Activated T-helper 17 cell treated with anti-CD3 and anti-CD28 coated beads, Interleukin-2, amount 50 U/mL, for 72 hours (primary cell): ENCODE measurements around the gene IL10RB. TPM values are rescaled to one million over a fixed set of nuclear protein-coding genes. Genes with fewer than 3 reads are reported as not detected.

Experiments used
- ATAC-seq: fragments of 150-1000 bp; cut with Tn5 transposase; replicated peaks from 2 replicates; pipeline ENCODE4 v1.10.0; 2021; ENCODE audit warnings: mild to moderate bottlenecking, moderate library complexity
- H3K27ac Mint-ChIP-seq: one replicate; pipeline ENCODE4 v1.8.0; 2022; ENCODE audit warnings: mixed read lengths
- H3K27me3 Mint-ChIP-seq: one replicate; pipeline ENCODE4 v1.8.0; 2022; ENCODE audit warnings: mixed read lengths
- H3K36me3 Mint-ChIP-seq: one replicate; pipeline ENCODE4 v1.8.0; 2022; ENCODE audit warnings: low read depth, mild to moderate bottlenecking, mixed read lengths
- H3K4me1 Mint-ChIP-seq: one replicate; pipeline ENCODE4 v1.8.0; 2022; ENCODE audit warnings: mixed read lengths
- H3K4me3 Mint-ChIP-seq: one replicate; pipeline ENCODE4 v1.8.0; 2022; ENCODE audit warnings: mild to moderate bottlenecking, mixed read lengths
- H3K9me3 Mint-ChIP-seq: one replicate; pipeline ENCODE4 v1.8.0; 2022; ENCODE audit warnings: mixed read lengths
- total RNA-seq, 2 donors: library from RNA; stranded (reverse); gene quantifications; one replicate each; pipeline ENCODE4 v1.2.3, GENCODE V29; 2022

IL10RB gene
- total RNA-seq, 2 donors from 2014 or later = 30.1 to 46.7 TPM

GRCh38 chr21:33266789-33267135, 595 bp downstream of the IL10RB start:
- peak overlapping the region; percentile 99 for H3K27ac Mint-ChIP-seq
- ATAC-seq = peak; percentile 30
- H3K36me3 Mint-ChIP-seq = peaks cover 78% of the 10 kb centered on the region
- H3K27me3 Mint-ChIP-seq = no peaks in the 10 kb centered on the region
- peak overlapping the region; percentile 96 for H3K4me3 Mint-ChIP-seq
- no peaks in the 10 kb centered on the region for H3K9me3 Mint-ChIP-seq
- H3K4me1 Mint-ChIP-seq = peaks cover 22% of the 10 kb centered on the region

GRCh38 chr21:33267250-33267649, 1.1 kb downstream of the IL10RB start:
- H3K27me3 Mint-ChIP-seq = no peaks in the 10 kb centered on the region
- peaks cover 81% of the 10 kb centered on the region for H3K36me3 Mint-ChIP-seq
- peaks cover 22% of the 10 kb centered on the region for H3K4me1 Mint-ChIP-seq
- H3K27ac Mint-ChIP-seq = peak overlapping the region; percentile 99
- peak overlapping the region; percentile 96 for H3K4me3 Mint-ChIP-seq
- no peak for ATAC-seq
- no peaks in the 10 kb centered on the region for H3K9me3 Mint-ChIP-seq

GRCh38 chr21:33268393-33268736, 2.2 kb downstream of the IL10RB start:
- peaks cover 27% of the 10 kb centered on the region for H3K4me1 Mint-ChIP-seq
- H3K27ac Mint-ChIP-seq = peak overlapping the region; percentile 99
- peak overlapping the region; percentile 96 for H3K4me3 Mint-ChIP-seq
- no peak for ATAC-seq
- peaks cover 81% of the 10 kb centered on the region for H3K36me3 Mint-ChIP-seq
- H3K9me3 Mint-ChIP-seq = no peaks in the 10 kb centered on the region
- H3K27me3 Mint-ChIP-seq = no peaks in the 10 kb centered on the region

- Mint-ChIP-seq H3K27me3 (no peaks in the 10 kb centered on the region), H3K4me1 (peaks cover 30% of the 10 kb centered on the region), H3K9me3 (no peaks in the 10 kb centered on the region), H3K27ac (peak overlapping the region; percentile 99), H3K4me3 (peak overlapping the region; percentile 96), H3K36me3 (peaks cover 81% of the 10 kb centered on the region)
- peak; percentile 73 for ATAC-seq
These were observed 2.7 kb downstream of the IL10RB start for GRCh38 chr21:33268737-33269441.

DNA sequence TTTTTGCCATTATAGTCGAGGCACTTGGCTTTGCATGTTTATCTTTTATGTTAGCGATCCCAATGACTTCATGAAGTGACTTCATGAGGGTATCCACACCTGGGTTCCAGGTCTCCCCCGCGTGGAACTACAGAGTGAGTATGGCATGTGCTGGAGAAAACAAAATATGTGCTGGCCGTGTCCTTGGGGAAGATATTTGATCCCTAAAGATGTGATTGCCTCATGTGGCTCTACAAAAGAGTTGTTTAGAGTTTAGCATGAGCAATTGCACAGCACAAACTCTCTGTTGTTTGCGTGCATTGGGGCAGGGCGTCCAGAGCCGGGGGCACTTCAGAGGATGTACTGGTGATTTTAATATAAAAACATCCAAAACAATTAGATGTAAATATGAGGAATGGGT, 4.8 kb downstream of the IL10RB start:
- H3K4me1 Mint-ChIP-seq = peaks cover 22% of the 10 kb centered on the region
- no peak for ATAC-seq
- no peaks in the 10 kb centered on the region for H3K27me3 Mint-ChIP-seq

DNA sequence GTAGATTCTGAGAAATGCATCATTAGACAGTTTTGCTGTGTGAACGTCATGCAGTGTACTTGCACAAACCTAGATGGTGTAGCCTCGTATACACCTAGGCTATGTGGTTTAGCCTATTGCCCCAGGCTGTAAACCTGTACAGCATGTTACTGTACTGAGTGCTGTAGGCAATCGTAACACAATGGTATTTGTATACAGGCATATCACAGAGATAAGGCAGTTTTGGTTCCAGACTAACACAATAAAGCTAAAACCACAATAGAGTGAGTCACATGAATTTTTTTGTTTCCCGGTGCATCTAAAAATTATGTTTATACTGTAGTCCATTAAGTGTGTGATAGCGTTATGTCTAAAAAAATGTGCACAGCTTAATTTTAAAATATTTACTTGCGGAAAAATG, 6.9 kb downstream of the IL10RB start:
- Mint-ChIP-seq H3K4me3 (no peak overlapping the region), H3K4me1 (peaks cover 17% of the 10 kb centered on the region), H3K9me3 (no peaks in the 10 kb centered on the region), H3K36me3 (peaks cover 86% of the 10 kb centered on the region), H3K27me3 (no peaks in the 10 kb centered on the region), H3K27ac (no peak overlapping the region)
- no peak for ATAC-seq

More for the DNA sequence above, 4.8 kb downstream of the IL10RB start:
- H3K4me3 Mint-ChIP-seq = no peak overlapping the region
- H3K27ac Mint-ChIP-seq = no peak overlapping the region
- H3K9me3 Mint-ChIP-seq = no peaks in the 10 kb centered on the region
- peaks cover 88% of the 10 kb centered on the region for H3K36me3 Mint-ChIP-seq

DNA sequence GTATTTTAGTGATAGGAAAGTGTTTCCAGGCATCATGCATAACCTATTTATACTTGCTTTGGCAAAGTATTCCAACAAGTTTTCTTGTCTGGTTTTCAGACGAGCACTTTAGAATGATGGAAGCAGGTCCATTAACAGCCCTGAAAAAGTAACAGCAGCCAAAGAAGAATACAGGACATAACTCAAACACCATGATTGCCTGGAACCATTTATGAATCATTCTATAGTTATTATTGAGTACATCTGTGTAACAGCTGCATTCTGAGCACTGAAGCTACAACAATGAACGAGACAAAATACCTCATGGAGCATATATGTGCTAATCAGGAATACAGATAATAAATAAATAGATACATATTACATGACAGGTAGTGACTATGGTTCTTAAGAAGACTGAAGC, 12.6 kb downstream of the IL10RB start:
- peaks cover 2% of the 10 kb centered on the region for H3K4me1 Mint-ChIP-seq
- H3K4me3 Mint-ChIP-seq = no peak overlapping the region
- H3K27ac Mint-ChIP-seq = no peak overlapping the region
- ATAC-seq = no peak
- H3K36me3 Mint-ChIP-seq = peaks cover 75% of the 10 kb centered on the region
- no peaks in the 10 kb centered on the region for H3K9me3 Mint-ChIP-seq
- H3K27me3 Mint-ChIP-seq = no peaks in the 10 kb centered on the region

DNA sequence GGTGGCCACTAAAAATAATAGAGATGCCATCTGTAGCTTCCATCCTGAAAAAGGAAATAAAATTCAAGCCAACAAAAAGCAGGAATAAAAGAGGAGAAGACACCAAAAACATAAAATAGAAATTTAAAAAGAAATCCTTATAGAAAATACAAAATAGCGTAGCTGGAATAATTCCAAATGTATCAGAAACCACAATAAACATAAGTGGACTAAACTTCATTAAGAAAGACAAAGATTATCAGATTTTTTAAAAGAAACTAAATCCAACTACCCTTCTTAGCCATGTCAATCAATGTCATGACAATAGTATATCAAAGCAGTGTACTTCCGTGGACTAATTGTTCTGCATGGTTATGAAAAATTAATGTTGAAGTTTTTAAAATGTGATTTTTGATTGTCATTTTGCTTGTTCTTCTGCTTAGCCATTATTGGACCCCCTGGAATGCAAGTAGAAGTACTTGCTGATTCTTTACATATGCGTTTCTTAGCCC, 13.2 kb downstream of the IL10RB start:
- H3K27ac Mint-ChIP-seq = no peak overlapping the region
- no peak overlapping the region for H3K4me3 Mint-ChIP-seq
- no peak for ATAC-seq
- no peaks in the 10 kb centered on the region for H3K27me3 Mint-ChIP-seq
- no peaks in the 10 kb centered on the region for H3K4me1 Mint-ChIP-seq
- peaks cover 78% of the 10 kb centered on the region for H3K36me3 Mint-ChIP-seq
- no peaks in the 10 kb centered on the region for H3K9me3 Mint-ChIP-seq

DNA sequence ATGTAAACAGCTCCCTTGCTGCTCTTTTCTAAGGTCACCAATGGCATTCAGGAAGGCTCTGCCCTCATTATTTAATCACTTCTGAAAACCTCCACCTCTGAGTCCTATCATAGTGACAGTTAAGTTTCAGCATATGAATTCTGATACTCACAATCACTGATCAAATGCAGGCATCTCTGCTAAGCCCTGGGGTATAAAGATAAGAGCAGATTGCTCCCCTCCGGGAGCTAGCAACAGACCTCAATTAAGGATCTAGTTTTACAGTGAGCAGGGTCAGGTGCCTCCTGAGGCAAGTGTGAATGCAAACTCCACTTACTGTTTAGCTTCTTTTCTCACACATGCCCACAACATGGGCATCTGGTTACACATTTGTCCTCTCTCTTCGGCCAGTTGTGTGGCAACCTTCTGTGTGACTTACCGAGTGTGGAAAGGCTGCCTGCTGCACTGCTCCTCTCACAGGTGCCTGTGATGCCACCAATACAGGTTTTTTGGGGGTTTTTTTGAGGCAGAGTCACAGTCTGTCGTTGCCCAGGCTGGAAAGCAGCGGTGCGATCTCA, 15.0 kb downstream of the IL10RB start:
- no peaks in the 10 kb centered on the region for H3K27me3 Mint-ChIP-seq
- peaks cover 82% of the 10 kb centered on the region for H3K36me3 Mint-ChIP-seq
- H3K9me3 Mint-ChIP-seq = no peaks in the 10 kb centered on the region
- H3K4me3 Mint-ChIP-seq = no peak overlapping the region
- ATAC-seq = no peak
- H3K27ac Mint-ChIP-seq = no peak overlapping the region
- H3K4me1 Mint-ChIP-seq = no peaks in the 10 kb centered on the region

GRCh38 chr21:33283203-33283602, 17.0 kb downstream of the IL10RB start:
- H3K9me3 Mint-ChIP-seq = no peaks in the 10 kb centered on the region
- H3K27me3 Mint-ChIP-seq = no peaks in the 10 kb centered on the region
- peaks cover 84% of the 10 kb centered on the region for H3K36me3 Mint-ChIP-seq

DNA sequence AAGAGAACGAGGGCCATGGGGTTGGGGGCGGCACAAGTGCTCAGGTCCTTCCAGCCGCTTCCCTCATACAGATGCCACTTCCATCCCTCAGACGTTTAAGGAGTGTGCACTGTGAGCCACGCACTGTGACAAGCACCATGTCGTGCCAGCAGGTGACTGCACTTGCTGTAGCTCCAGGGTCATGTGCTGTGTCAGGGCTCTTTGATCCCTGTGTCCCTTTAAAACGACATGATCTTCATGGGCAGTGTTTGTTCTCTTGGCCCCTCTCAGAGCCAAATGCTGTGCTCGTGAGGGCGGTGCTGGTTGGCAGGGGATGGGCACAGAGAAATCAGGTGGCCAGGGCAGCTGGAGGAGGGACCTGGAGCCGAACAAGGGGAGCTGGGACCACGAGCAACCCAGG, 19.9 kb downstream of the IL10RB start:
- Mint-ChIP-seq H3K27ac (peak overlapping the region; percentile 13), H3K4me1 (no peaks in the 10 kb centered on the region), H3K4me3 (no peak overlapping the region), H3K36me3 (peaks cover 71% of the 10 kb centered on the region), H3K27me3 (no peaks in the 10 kb centered on the region), H3K9me3 (no peaks in the 10 kb centered on the region)
- ATAC-seq = no peak

More at GRCh38 chr21:33283203-33283602, 17.0 kb downstream of the IL10RB start:
- Mint-ChIP-seq H3K4me3 (no peak overlapping the region), H3K27ac (no peak overlapping the region), H3K4me1 (no peaks in the 10 kb centered on the region)
- ATAC-seq = no peak

DNA sequence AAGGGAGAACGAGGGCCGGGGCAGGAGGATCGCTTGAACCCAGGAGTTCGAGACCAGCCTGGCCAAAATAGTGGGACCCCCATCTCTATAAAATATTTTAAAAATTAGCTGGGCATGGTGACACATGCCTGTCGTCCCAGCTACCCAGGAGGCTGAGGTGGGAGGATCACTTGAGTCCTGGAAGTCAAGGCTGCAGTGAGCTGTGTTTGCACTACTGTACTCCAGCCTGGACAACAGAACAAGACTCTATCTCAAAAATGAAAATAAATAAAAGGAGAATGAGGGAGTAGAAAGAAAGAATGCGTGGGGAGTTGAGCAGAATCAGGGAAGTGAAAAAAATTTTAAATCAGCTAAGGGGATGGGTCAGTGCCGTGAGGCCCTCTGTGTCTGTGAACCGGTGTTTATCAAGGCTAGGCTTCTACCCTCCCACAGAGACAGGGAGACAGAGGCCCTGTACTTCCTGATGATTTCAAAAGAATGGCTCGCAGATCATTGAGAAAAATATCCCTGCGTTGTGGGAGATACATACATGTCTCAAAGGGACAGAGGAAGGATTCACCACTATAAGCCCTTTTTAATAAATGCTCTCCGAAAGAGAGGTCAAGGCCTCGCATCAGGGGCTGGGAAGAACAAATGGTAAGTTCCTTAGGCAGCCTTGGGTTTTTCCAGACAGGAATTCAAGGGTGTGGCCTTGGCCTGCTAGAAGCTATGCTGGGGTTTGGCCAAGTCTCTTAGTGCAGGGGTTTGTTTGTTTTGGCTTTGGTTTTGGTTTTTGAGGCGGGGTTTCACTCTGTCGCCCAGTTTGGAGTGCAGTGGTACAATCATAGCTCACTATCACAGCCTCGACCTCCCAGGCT, 20.7 kb downstream of the IL10RB start:
- Mint-ChIP-seq H3K36me3 (peaks cover 76% of the 10 kb centered on the region), H3K4me1 (no peaks in the 10 kb centered on the region), H3K4me3 (no peak overlapping the region), H3K27me3 (no peaks in the 10 kb centered on the region), H3K9me3 (no peaks in the 10 kb centered on the region), H3K27ac (peak overlapping the region; percentile 13)
- ATAC-seq = no peak

DNA sequence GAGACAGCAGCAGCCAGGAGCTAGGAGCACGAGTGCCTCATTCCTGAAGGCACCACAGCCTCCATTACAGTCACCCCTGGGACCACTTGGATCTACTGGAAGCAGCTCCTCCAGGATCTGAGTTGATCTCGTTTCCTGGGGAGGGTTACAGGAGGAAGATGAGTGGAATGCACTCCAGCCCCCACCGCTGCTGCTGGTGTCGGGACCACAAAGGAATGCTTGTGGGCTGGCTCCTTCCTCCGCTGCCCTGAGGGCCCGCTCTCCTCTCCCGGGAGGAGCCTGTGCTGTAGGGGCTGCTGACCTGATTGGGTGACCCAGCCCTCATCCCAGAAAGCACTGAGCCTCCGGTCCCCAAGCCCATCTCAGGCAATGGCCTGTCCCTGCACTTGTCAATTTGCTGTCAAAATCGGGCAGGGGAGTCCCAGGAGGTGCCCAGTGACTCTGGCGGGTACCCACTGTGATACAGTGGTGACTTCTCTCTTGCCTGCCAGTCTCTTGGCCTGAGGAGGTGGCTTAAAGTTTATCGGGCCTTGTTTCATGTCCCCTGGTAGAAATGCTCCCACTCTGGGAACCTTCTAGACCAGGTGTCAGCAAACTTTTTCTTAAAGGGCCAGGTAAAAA, 23.1 kb downstream of the IL10RB start:
- Mint-ChIP-seq H3K27me3 (no peaks in the 10 kb centered on the region), H3K4me1 (no peaks in the 10 kb centered on the region), H3K27ac (no peak overlapping the region), H3K4me3 (no peak overlapping the region), H3K9me3 (no peaks in the 10 kb centered on the region), H3K36me3 (peaks cover 78% of the 10 kb centered on the region)
- ATAC-seq = no peak

GRCh38 chr21:33290441-33290840, 24.3 kb downstream of the IL10RB start:
- no peak overlapping the region for H3K4me3 Mint-ChIP-seq
- no peaks in the 10 kb centered on the region for H3K27me3 Mint-ChIP-seq
- H3K9me3 Mint-ChIP-seq = no peaks in the 10 kb centered on the region
- ATAC-seq = no peak
- H3K36me3 Mint-ChIP-seq = peaks cover 75% of the 10 kb centered on the region
- no peak overlapping the region for H3K27ac Mint-ChIP-seq
- H3K4me1 Mint-ChIP-seq = no peaks in the 10 kb centered on the region
